ENCODE data around the gene SH3RF3.

The SH3RF3 gene

GRCh38 chr2:109367683-109368082 lies 238.7 kb downstream of the SH3RF3 start:
- H3K9me3 ChIP-seq (ENCODE audit: control insufficient read depth, insufficient read depth, low read length), result no peaks in the 10 kb centered on the region
- no peaks in the 10 kb centered on the region for H3K36me3 ChIP-seq (ENCODE audit: control insufficient read depth, insufficient read depth, low read length)
- no peak for DNase-seq (ENCODE audit: low read depth, low spot score)
- no peak overlapping the region for H3K4me3 ChIP-seq (ENCODE audit: low read length)
- no peak overlapping the region for H3K27ac ChIP-seq (ENCODE audit: low read length)
- H3K27me3 ChIP-seq (ENCODE audit: control insufficient read depth, insufficient read depth, low read length), result no peaks in the 10 kb centered on the region
- H3K4me1 ChIP-seq (ENCODE audit: control insufficient read depth, insufficient read depth, low read length), result no peaks in the 10 kb centered on the region
- WGBS (ENCODE audit: insufficient coverage, insufficient read length), result no CpG with 5 or more reads among the region's 1 CpG

GRCh38 chr2:109368798-109369197 lies 239.8 kb downstream of the SH3RF3 start:
- Histone ChIP-seq H3K4me1 (ENCODE audit: control insufficient read depth, insufficient read depth, low read length) (no peaks in the 10 kb centered on the region), H3K27me3 (ENCODE audit: control insufficient read depth, insufficient read depth, low read length) (no peaks in the 10 kb centered on the region), H3K9me3 (ENCODE audit: control insufficient read depth, insufficient read depth, low read length) (no peaks in the 10 kb centered on the region), H3K4me3 (ENCODE audit: low read length) (no peak overlapping the region), H3K27ac (ENCODE audit: low read length) (no peak overlapping the region), H3K36me3 (ENCODE audit: control insufficient read depth, insufficient read depth, low read length) (no peaks in the 10 kb centered on the region)
- DNase-seq (ENCODE audit: low read depth, low spot score), result no peak
- no CpG with 5 or more reads among the region's 10 CpGs for WGBS (ENCODE audit: insufficient coverage, insufficient read length)

- Histone ChIP-seq H3K4me1 (ENCODE audit: control insufficient read depth, insufficient read depth, low read length) (no peaks in the 10 kb centered on the region), H3K36me3 (ENCODE audit: control insufficient read depth, insufficient read depth, low read length) (no peaks in the 10 kb centered on the region), H3K9me3 (ENCODE audit: control insufficient read depth, insufficient read depth, low read length) (no peaks in the 10 kb centered on the region), H3K27ac (ENCODE audit: low read length) (no peak overlapping the region), H3K4me3 (ENCODE audit: low read length) (no peak overlapping the region), H3K27me3 (ENCODE audit: control insufficient read depth, insufficient read depth, low read length) (no peaks in the 10 kb centered on the region)
- no peak for DNase-seq (ENCODE audit: low read depth, low spot score)
- WGBS (ENCODE audit: insufficient coverage, insufficient read length), result no CpG with 5 or more reads among the region's 12 CpGs
Observed at GRCh38 chr2:109369671-109370191, 240.7 kb downstream of the SH3RF3 start.

- Histone ChIP-seq H3K4me1 (ENCODE audit: control insufficient read depth, insufficient read depth, low read length) (no peaks in the 10 kb centered on the region), H3K9me3 (ENCODE audit: control insufficient read depth, insufficient read depth, low read length) (no peaks in the 10 kb centered on the region), H3K36me3 (ENCODE audit: control insufficient read depth, insufficient read depth, low read length) (no peaks in the 10 kb centered on the region), H3K27ac (ENCODE audit: low read length) (no peak overlapping the region), H3K4me3 (ENCODE audit: low read length) (no peak overlapping the region), H3K27me3 (ENCODE audit: control insufficient read depth, insufficient read depth, low read length) (no peaks in the 10 kb centered on the region)
- WGBS (ENCODE audit: insufficient coverage, insufficient read length), result no CpG with 5 or more reads among the region's 13 CpGs
- DNase-seq (ENCODE audit: low read depth, low spot score), result no peak
Observed at GRCh38 chr2:109370399-109371035, 241.5 kb downstream of the SH3RF3 start.

GRCh38 chr2:109371481-109372170 lies 242.6 kb downstream of the SH3RF3 start:
- no peaks in the 10 kb centered on the region for H3K27me3 ChIP-seq (ENCODE audit: control insufficient read depth, insufficient read depth, low read length)
- no peak overlapping the region for H3K27ac ChIP-seq (ENCODE audit: low read length)
- no CpG with 5 or more reads among the region's 18 CpGs for WGBS (ENCODE audit: insufficient coverage, insufficient read length)
- no peaks in the 10 kb centered on the region for H3K9me3 ChIP-seq (ENCODE audit: control insufficient read depth, insufficient read depth, low read length)
- DNase-seq (ENCODE audit: low read depth, low spot score), result no peak
- H3K36me3 ChIP-seq (ENCODE audit: control insufficient read depth, insufficient read depth, low read length), result no peaks in the 10 kb centered on the region
- H3K4me3 ChIP-seq (ENCODE audit: low read length), result no peak overlapping the region
- H3K4me1 ChIP-seq (ENCODE audit: control insufficient read depth, insufficient read depth, low read length), result no peaks in the 10 kb centered on the region

GRCh38 chr2:109372171-109372568 lies 243.2 kb downstream of the SH3RF3 start:
- WGBS (ENCODE audit: insufficient coverage, insufficient read length), result no CpG with 5 or more reads among the region's 4 CpGs
- no peak for DNase-seq (ENCODE audit: low read depth, low spot score)
- H3K4me3 ChIP-seq (ENCODE audit: low read length), result no peak overlapping the region
- H3K27ac ChIP-seq (ENCODE audit: low read length), result no peak overlapping the region
- H3K36me3 ChIP-seq (ENCODE audit: control insufficient read depth, insufficient read depth, low read length), result no peaks in the 10 kb centered on the region
- no peaks in the 10 kb centered on the region for H3K27me3 ChIP-seq (ENCODE audit: control insufficient read depth, insufficient read depth, low read length)
- no peaks in the 10 kb centered on the region for H3K9me3 ChIP-seq (ENCODE audit: control insufficient read depth, insufficient read depth, low read length)
- no peaks in the 10 kb centered on the region for H3K4me1 ChIP-seq (ENCODE audit: control insufficient read depth, insufficient read depth, low read length)

- no CpG with 5 or more reads among the region's 7 CpGs for WGBS (ENCODE audit: insufficient coverage, insufficient read length)
- no peaks in the 10 kb centered on the region for H3K36me3 ChIP-seq (ENCODE audit: control insufficient read depth, insufficient read depth, low read length)
- no peak for DNase-seq (ENCODE audit: low read depth, low spot score)
- H3K4me3 ChIP-seq (ENCODE audit: low read length), result no peak overlapping the region
- H3K27me3 ChIP-seq (ENCODE audit: control insufficient read depth, insufficient read depth, low read length), result no peaks in the 10 kb centered on the region
- H3K27ac ChIP-seq (ENCODE audit: low read length), result no peak overlapping the region
- no peaks in the 10 kb centered on the region for H3K9me3 ChIP-seq (ENCODE audit: control insufficient read depth, insufficient read depth, low read length)
- H3K4me1 ChIP-seq (ENCODE audit: control insufficient read depth, insufficient read depth, low read length), result no peaks in the 10 kb centered on the region
Observed at GRCh38 chr2:109372614-109373013, 243.6 kb downstream of the SH3RF3 start.

GRCh38 chr2:109373791-109374547 lies 245.0 kb downstream of the SH3RF3 start:
- no peaks in the 10 kb centered on the region for H3K36me3 ChIP-seq (ENCODE audit: control insufficient read depth, insufficient read depth, low read length)
- WGBS (ENCODE audit: insufficient coverage, insufficient read length), result no CpG with 5 or more reads among the region's 10 CpGs
- H3K27ac ChIP-seq (ENCODE audit: low read length), result no peak overlapping the region
- no peak for DNase-seq (ENCODE audit: low read depth, low spot score)
- H3K4me3 ChIP-seq (ENCODE audit: low read length), result no peak overlapping the region
- no peaks in the 10 kb centered on the region for H3K4me1 ChIP-seq (ENCODE audit: control insufficient read depth, insufficient read depth, low read length)
- H3K9me3 ChIP-seq (ENCODE audit: control insufficient read depth, insufficient read depth, low read length), result no peaks in the 10 kb centered on the region
- no peaks in the 10 kb centered on the region for H3K27me3 ChIP-seq (ENCODE audit: control insufficient read depth, insufficient read depth, low read length)

- WGBS (ENCODE audit: insufficient coverage, insufficient read length), result no CpG with 5 or more reads among the region's 16 CpGs
- no peaks in the 10 kb centered on the region for H3K9me3 ChIP-seq (ENCODE audit: control insufficient read depth, insufficient read depth, low read length)
- no peak for DNase-seq (ENCODE audit: low read depth, low spot score)
- H3K4me1 ChIP-seq (ENCODE audit: control insufficient read depth, insufficient read depth, low read length), result no peaks in the 10 kb centered on the region
- H3K4me3 ChIP-seq (ENCODE audit: low read length), result no peak overlapping the region
- H3K36me3 ChIP-seq (ENCODE audit: control insufficient read depth, insufficient read depth, low read length), result no peaks in the 10 kb centered on the region
- H3K27me3 ChIP-seq (ENCODE audit: control insufficient read depth, insufficient read depth, low read length), result no peaks in the 10 kb centered on the region
- no peak overlapping the region for H3K27ac ChIP-seq (ENCODE audit: low read length)
Observed at GRCh38 chr2:109374548-109375130, 245.6 kb downstream of the SH3RF3 start.

GRCh38 chr2:109375131-109375561 lies 246.1 kb downstream of the SH3RF3 start:
- Histone ChIP-seq H3K27ac (ENCODE audit: low read length) (no peak overlapping the region), H3K4me3 (ENCODE audit: low read length) (no peak overlapping the region), H3K4me1 (ENCODE audit: control insufficient read depth, insufficient read depth, low read length) (no peaks in the 10 kb centered on the region), H3K36me3 (ENCODE audit: control insufficient read depth, insufficient read depth, low read length) (no peaks in the 10 kb centered on the region), H3K9me3 (ENCODE audit: control insufficient read depth, insufficient read depth, low read length) (no peaks in the 10 kb centered on the region), H3K27me3 (ENCODE audit: control insufficient read depth, insufficient read depth, low read length) (no peaks in the 10 kb centered on the region)
- WGBS (ENCODE audit: insufficient coverage, insufficient read length), result no CpG with 5 or more reads among the region's 12 CpGs
- DNase-seq (ENCODE audit: low read depth, low spot score), result no peak

All from iPS DF 6.9 (cell line).